SU-DHL-6 (cell line): ENCODE results near the gene ITIH6.

Source experiments
- H2AFZ ChIP-seq: fragments of 200-600 bp; sonication (generic); 2 replicates; pipeline ENCODE4 v1.6.1; 2014; ENCODE audit warnings: low read depth, mild to moderate bottlenecking, moderate library complexity, mixed read lengths, antibody characterized with exemption, low read length; ENCODE audit not compliant: severe bottlenecking
- H3F3A ChIP-seq: fragments of 200-600 bp; shearing (Covaris generic); 2 replicates; pipeline ENCODE4 v1.6.0; 2016; ENCODE audit warnings: antibody characterized with exemption, mild to moderate bottlenecking; ENCODE audit not compliant: insufficient read depth
- H3K27ac ChIP-seq: fragments of 200-600 bp; sonication (generic); 2 replicates; pipeline ENCODE4 v1.5.1; 2016; ENCODE audit warnings: low read depth, mild to moderate bottlenecking, low read length, moderate library complexity, mixed read lengths
- H3K27me3 ChIP-seq: fragments of 200-600 bp; sonication (generic), shearing (Covaris generic); 2 replicates; pipeline ENCODE4 v1.6.0; 2014; ENCODE audit warnings: mild to moderate bottlenecking, low read length
- H3K36me3 ChIP-seq: fragments of 200-600 bp; sonication (generic); 2 replicates; pipeline ENCODE4 v1.6.1; 2014; ENCODE audit warnings: mild to moderate bottlenecking, low read length, mixed read lengths
- H3K4me2 ChIP-seq: fragments of 300-600, 200-600 bp; shearing (Covaris generic), sonication (generic); 2 replicates; pipeline ENCODE4 v1.6.0; 2014; ENCODE audit warnings: low read length, low read depth, mild to moderate bottlenecking; ENCODE audit not compliant: poor library complexity, severe bottlenecking
- H3K4me3 ChIP-seq: fragments of 200-600 bp; sonication (generic); 2 replicates; pipeline ENCODE4 v1.5.1; 2014; ENCODE audit warnings: antibody characterized with exemption, low read length, mild to moderate bottlenecking, mixed read lengths; ENCODE audit not compliant: insufficient read depth, poor library complexity, severe bottlenecking
- H3K79me2 ChIP-seq: fragments of 200-600 bp; sonication (generic); 2 replicates; pipeline ENCODE4 v1.6.1; 2014; ENCODE audit warnings: mild to moderate bottlenecking, low read length, moderate library complexity; ENCODE audit not compliant: insufficient read depth
- H3K9ac ChIP-seq: fragments of 200-600 bp; sonication (generic); 2 replicates; pipeline ENCODE4 v1.7.0; 2014; ENCODE audit warnings: mild to moderate bottlenecking, low read length
- H3K9me2 ChIP-seq: fragments of 200-600 bp; sonication (generic); replicated peaks from 2 replicates; pipeline ENCODE4 v1.6.1; 2014; ENCODE audit warnings: low read length; ENCODE audit not compliant: insufficient read depth
- H3K9me3 ChIP-seq: fragments of 200-600 bp; sonication (generic); 2 replicates; pipeline ENCODE4 v1.6.1; 2014; ENCODE audit warnings: low read length, mixed read lengths; ENCODE audit not compliant: insufficient read depth
- H4K20me1 ChIP-seq: fragments of 200-600 bp; sonication (generic); 2 replicates; pipeline ENCODE4 v1.6.1; 2014; ENCODE audit warnings: low read depth, mild to moderate bottlenecking, antibody characterized with exemption, low read length, moderate library complexity, mixed read lengths
- EZH2phosphoT487 ChIP-seq: fragments of 200-600 bp; sonication (generic), shearing (Covaris generic); conservative IDR thresholded peaks from 2 replicates; pipeline ENCODE4 v1.6.1; 2018; ENCODE audit warnings: mild to moderate bottlenecking, antibody characterized with exemption, low read length, moderate library complexity, mixed read lengths
- TF ChIP-seq, protein P1 (sequence below): fragments of 200-600 bp; sonication (generic); IDR thresholded peaks from one replicate; pipeline ENCODE4 v1.5.1; 2017; ENCODE audit warnings: antibody characterized with exemption, mild to moderate bottlenecking, low read length, moderate library complexity; ENCODE audit not compliant: insufficient read depth, poor library complexity, severe bottlenecking

ITIH6 gene

DNA sequence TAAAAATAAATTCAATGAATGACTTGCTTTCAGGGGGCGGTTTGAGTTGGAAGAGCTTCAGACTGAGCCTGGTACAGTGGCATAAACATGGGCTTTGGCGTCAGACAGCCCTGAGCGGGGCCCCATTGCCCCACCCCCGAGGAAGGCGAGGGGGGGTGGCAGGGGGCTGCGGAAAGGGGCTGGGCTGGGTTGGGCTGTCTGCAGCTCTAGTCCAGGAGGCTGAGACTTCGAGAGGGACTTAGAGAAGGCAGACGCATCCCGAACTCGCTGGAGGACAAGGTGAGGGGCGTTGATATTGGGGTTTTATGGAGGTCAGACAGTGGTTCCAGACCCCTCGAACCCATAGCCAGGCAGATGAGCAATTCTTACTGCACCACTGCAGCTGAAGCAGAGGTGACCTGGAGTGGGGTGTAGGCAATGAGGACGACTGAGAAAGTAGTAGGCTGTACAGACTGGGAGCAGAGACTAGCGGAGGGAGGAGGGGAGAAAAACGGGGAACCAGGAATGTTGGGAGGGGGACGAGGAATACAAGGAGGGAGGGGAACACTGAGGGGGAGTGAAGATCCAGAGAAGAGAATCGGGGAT lies 9.6 kb upstream of the ITIH6 start, which contains the start of gene MAGED2:
Gene MAGED2, plus strand, starts transcription at position 222 of the 585 bp plus-strand sequence. CDS start 1,587 bp downstream, outside the sequence.
- no peaks in the 10 kb centered on the region for H4K20me1 ChIP-seq
- H3K27me3 ChIP-seq = no peaks in the 10 kb centered on the region
- H3K9ac ChIP-seq = peak within 1 kb of the TSS; percentile 79
- peaks cover 13% of the 10 kb centered on the region; the same call in 1 of the 2 replicates for H3F3A ChIP-seq
- H3K36me3 ChIP-seq = no peaks in the 10 kb centered on the region
- no peak for TF ChIP-seq EZH2phosphoT487
- TF ChIP-seq, protein P1, sequence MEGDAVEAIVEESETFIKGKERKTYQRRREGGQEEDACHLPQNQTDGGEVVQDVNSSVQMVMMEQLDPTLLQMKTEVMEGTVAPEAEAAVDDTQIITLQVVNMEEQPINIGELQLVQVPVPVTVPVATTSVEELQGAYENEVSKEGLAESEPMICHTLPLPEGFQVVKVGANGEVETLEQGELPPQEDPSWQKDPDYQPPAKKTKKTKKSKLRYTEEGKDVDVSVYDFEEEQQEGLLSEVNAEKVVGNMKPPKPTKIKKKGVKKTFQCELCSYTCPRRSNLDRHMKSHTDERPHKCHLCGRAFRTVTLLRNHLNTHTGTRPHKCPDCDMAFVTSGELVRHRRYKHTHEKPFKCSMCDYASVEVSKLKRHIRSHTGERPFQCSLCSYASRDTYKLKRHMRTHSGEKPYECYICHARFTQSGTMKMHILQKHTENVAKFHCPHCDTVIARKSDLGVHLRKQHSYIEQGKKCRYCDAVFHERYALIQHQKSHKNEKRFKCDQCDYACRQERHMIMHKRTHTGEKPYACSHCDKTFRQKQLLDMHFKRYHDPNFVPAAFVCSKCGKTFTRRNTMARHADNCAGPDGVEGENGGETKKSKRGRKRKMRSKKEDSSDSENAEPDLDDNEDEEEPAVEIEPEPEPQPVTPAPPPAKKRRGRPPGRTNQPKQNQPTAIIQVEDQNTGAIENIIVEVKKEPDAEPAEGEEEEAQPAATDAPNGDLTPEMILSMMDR = no peak
- peak within 1 kb of the TSS; percentile 87 for H2AFZ ChIP-seq
- H3K9me2 ChIP-seq = no peaks in the 10 kb centered on the region
- H3K79me2 ChIP-seq = peaks cover 3% of the 10 kb centered on the region; the same call in 1 of the 2 replicates
- 0 out of 2 replicates have a peak within 1 kb of the TSS, but pooled peaks have one; percentile 42 for H3K27ac ChIP-seq
- peak within 1 kb of the TSS; percentile 75 for H3K4me2 ChIP-seq
- H3K4me3 ChIP-seq = peak within 1 kb of the TSS; percentile 89
- H3K9me3 ChIP-seq = no peaks in the 10 kb centered on the region

GRCh38 chrX:54799046-54799445 lies 991 bp upstream of the ITIH6 start:
- Histone ChIP-seq H3F3A (no peaks in the 10 kb centered on the region), H3K4me3 (no peak overlapping the region), H3K4me2 (no peak overlapping the region), H4K20me1 (no peaks in the 10 kb centered on the region), H3K27me3 (no peaks in the 10 kb centered on the region), H3K79me2 (no peaks in the 10 kb centered on the region), H3K9me3 (no peaks in the 10 kb centered on the region), H3K27ac (no peak overlapping the region), H3K9me2 (no peaks in the 10 kb centered on the region), H3K9ac (no peak overlapping the region), H2AFZ (no peak overlapping the region), H3K36me3 (no peaks in the 10 kb centered on the region)
- no peak for TF ChIP-seq EZH2phosphoT487
- TF ChIP-seq, protein P1 = no peak

DNA sequence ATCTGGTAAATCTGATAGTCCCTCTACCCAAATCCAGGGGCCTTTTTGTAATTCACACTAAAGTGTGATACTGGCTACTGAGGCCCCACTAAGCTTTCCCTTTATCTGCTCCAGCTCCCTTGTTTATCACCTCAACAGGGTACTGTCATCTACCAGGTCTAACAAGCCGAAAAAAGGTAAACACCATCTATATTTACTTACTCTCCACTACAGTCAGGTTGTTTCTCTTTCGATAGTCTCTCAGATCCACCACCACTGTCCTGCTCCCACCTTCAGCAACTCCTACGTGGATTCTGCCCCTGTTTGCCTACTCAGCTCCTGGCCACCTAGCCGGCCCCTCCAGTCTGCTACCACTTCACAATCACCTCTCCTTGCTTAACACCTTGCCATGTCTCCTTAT lies 3.3 kb downstream of the ITIH6 start:
- H4K20me1 ChIP-seq = no peaks in the 10 kb centered on the region
- H3K9me3 ChIP-seq = no peaks in the 10 kb centered on the region
- no peaks in the 10 kb centered on the region for H3K79me2 ChIP-seq
- H3K36me3 ChIP-seq = no peaks in the 10 kb centered on the region
- no peaks in the 10 kb centered on the region for H3K27me3 ChIP-seq
- H3K27ac ChIP-seq = no peak overlapping the region
- no peaks in the 10 kb centered on the region for H3K9me2 ChIP-seq
- H3K9ac ChIP-seq = no peak overlapping the region
- H2AFZ ChIP-seq = no peak overlapping the region
- H3K4me3 ChIP-seq = no peak overlapping the region
- H3K4me2 ChIP-seq = no peak overlapping the region
- no peak for TF ChIP-seq EZH2phosphoT487
- TF ChIP-seq, protein P1 = no peak
- no peaks in the 10 kb centered on the region for H3F3A ChIP-seq
